H9 (cell line): ENCODE data around the gene OR56A3. TPM values are rescaled to one million over a fixed set of nuclear protein-coding genes. Genes with fewer than 3 reads are reported as not detected.

Experiments
- DNase-seq: peaks from one replicate; pipeline ENCODE4 v3.0.0-alpha.2; 2017
- H2AFZ ChIP-seq: one replicate; pipeline ENCODE4 v1.6.1; 2013; ENCODE audit warnings: mild to moderate bottlenecking, low read length, control low read depth, moderate library complexity
- H2AK5ac ChIP-seq: 2 replicates; pipeline ENCODE4 v1.6.1; 2013; ENCODE audit warnings: low read length, control low read depth, mixed read lengths; ENCODE audit not compliant: insufficient read length
- H2BK120ac ChIP-seq: one replicate; pipeline ENCODE4 v1.6.1; 2013; ENCODE audit warnings: low read depth, mild to moderate bottlenecking, low read length, control low read depth, inconsistent platforms; ENCODE audit not compliant: poor library complexity, severe bottlenecking
- H2BK12ac ChIP-seq: 2 replicates; pipeline ENCODE4 v1.6.1; 2013; ENCODE audit warnings: low read length, control low read depth, mixed read lengths, low read depth; ENCODE audit not compliant: insufficient read length
- H2BK15ac ChIP-seq: 2 replicates; pipeline ENCODE4 v1.6.1; 2013; ENCODE audit warnings: low read depth, low read length, control low read depth
- H2BK20ac ChIP-seq: one replicate; pipeline ENCODE4 v1.6.1; 2013; ENCODE audit warnings: low read depth, mild to moderate bottlenecking, low read length, control low read depth, inconsistent platforms; ENCODE audit not compliant: poor library complexity, severe bottlenecking
- H2BK5ac ChIP-seq: 2 replicates; pipeline ENCODE4 v1.6.1; 2013; ENCODE audit warnings: low read length, control low read depth, mixed read lengths; ENCODE audit not compliant: insufficient read length
- H3K14ac ChIP-seq: 2 replicates; pipeline ENCODE4 v1.6.1; 2013; ENCODE audit warnings: low read length, control low read depth; ENCODE audit not compliant: insufficient read depth
- H3K18ac ChIP-seq: 2 replicates; pipeline ENCODE4 v1.6.1; 2013; ENCODE audit warnings: low read depth, mild to moderate bottlenecking, mixed read lengths, low read length, control low read depth; ENCODE audit not compliant: insufficient read length
- H3K23ac ChIP-seq: 2 replicates; pipeline ENCODE4 v1.6.1; 2013; ENCODE audit warnings: low read length, control low read depth, mixed read lengths, low read depth; ENCODE audit not compliant: insufficient read length
- H3K23me2 ChIP-seq: 2 replicates; pipeline ENCODE4 v1.6.1; 2013; ENCODE audit warnings: low read depth, mild to moderate bottlenecking, mixed read lengths, low read length, control low read depth; ENCODE audit not compliant: insufficient read length, poor library complexity, severe bottlenecking
- H3K27ac ChIP-seq: 2 replicates; pipeline ENCODE4 v1.5.1; 2013; ENCODE audit warnings: low read length, control low read depth, mixed read lengths, low read depth; ENCODE audit not compliant: insufficient read length
- H3K27me3 ChIP-seq: 2 replicates; pipeline ENCODE4 v1.6.1; 2013; ENCODE audit warnings: low read length, control low read depth, inconsistent platforms; ENCODE audit not compliant: insufficient read depth
- H3K4ac ChIP-seq: 2 replicates; pipeline ENCODE4 v1.6.1; 2013; ENCODE audit warnings: low read depth, mild to moderate bottlenecking, control low read depth, inconsistent platforms, low read length, moderate library complexity
- H3K4me1 ChIP-seq: 2 replicates; pipeline ENCODE4 v1.6.1; 2013; ENCODE audit warnings: low read length, control low read depth, inconsistent platforms; ENCODE audit not compliant: insufficient read depth
- H3K4me2 ChIP-seq: 2 replicates; pipeline ENCODE4 v1.6.1; 2013; ENCODE audit warnings: low read length, control low read depth, mixed read lengths; ENCODE audit not compliant: insufficient read length, insufficient read depth
- H3K56ac ChIP-seq: 2 replicates; pipeline ENCODE4 v1.6.1; 2013; ENCODE audit warnings: low read depth, mild to moderate bottlenecking, mixed read lengths, low read length, control low read depth; ENCODE audit not compliant: insufficient read length
- H3K79me1 ChIP-seq: 2 replicates; pipeline ENCODE4 v1.6.1; 2013; ENCODE audit warnings: low read depth, mild to moderate bottlenecking, moderate library complexity, low read length, control low read depth, inconsistent platforms; ENCODE audit not compliant: insufficient read depth, poor library complexity, severe bottlenecking
- H3K79me2 ChIP-seq: 2 replicates; pipeline ENCODE4 v1.6.1; 2013; ENCODE audit warnings: low read length, control low read depth, inconsistent platforms; ENCODE audit not compliant: insufficient read depth
- H3K9ac ChIP-seq: 2 replicates; pipeline ENCODE4 v1.6.1; 2013; ENCODE audit warnings: low read length, control low read depth, mixed read lengths; ENCODE audit not compliant: insufficient read length; ENCODE audit errors: extremely low read depth
- H3K9me3 ChIP-seq: one replicate; pipeline ENCODE4 v1.6.1; 2013; ENCODE audit warnings: low read depth, low read length, inconsistent platforms; ENCODE audit not compliant: control insufficient read depth
- H3T11ph ChIP-seq: one replicate; pipeline ENCODE4 v1.6.1; 2013; ENCODE audit warnings: mild to moderate bottlenecking, low read length, control low read depth, inconsistent platforms
- H4K20me1 ChIP-seq: one replicate; pipeline ENCODE4 v1.6.1; 2013; ENCODE audit not compliant: control insufficient read depth, insufficient read length, insufficient read depth
- H4K5ac ChIP-seq: 2 replicates; pipeline ENCODE4 v1.6.1; 2013; ENCODE audit warnings: low read depth, mild to moderate bottlenecking, mixed read lengths, low read length, control low read depth; ENCODE audit not compliant: insufficient read length
- H4K8ac ChIP-seq: replicated peaks from 2 replicates; pipeline ENCODE4 v1.6.1; 2013; ENCODE audit warnings: low read length, control low read depth, mixed read lengths, low read depth; ENCODE audit not compliant: insufficient read length
- H4K91ac ChIP-seq: 2 replicates; pipeline ENCODE4 v1.6.1; 2013; ENCODE audit warnings: low read depth, mild to moderate bottlenecking, moderate library complexity, mixed read lengths, low read length, control low read depth; ENCODE audit not compliant: insufficient read length
- H3K27ac Mint-ChIP-seq, 3 experiments: 2 replicates in 2 of 3; 3 replicates in 1 of 3; pipeline ENCODE4 v1.8.0; 2020 to 2021; ENCODE audit warnings: mixed read lengths in 3 of 3, mild to moderate bottlenecking in 1 of 3, moderate library complexity in 1 of 3
- H3K27me3 Mint-ChIP-seq: 2 replicates; pipeline ENCODE4 v1.8.0; 2021; ENCODE audit warnings: low read depth, mild to moderate bottlenecking, moderate library complexity, mixed read lengths
- H3K36me3 Mint-ChIP-seq, 3 experiments: 2 replicates in 2 of 3; 3 replicates in 1 of 3; pipeline ENCODE4 v1.8.0; 2020 to 2021; ENCODE audit warnings: low read depth in 3 of 3, mixed read lengths in 3 of 3; ENCODE audit not compliant: insufficient read depth in 1 of 3
- H3K4me1 Mint-ChIP-seq, 2 experiments: 2 replicates each; pipeline ENCODE4 v1.8.0; 2020; ENCODE audit warnings: mixed read lengths in 2 of 2
- H3K4me3 Mint-ChIP-seq, 2 experiments: 2 replicates in 1 of 2; 3 replicates in 1 of 2; pipeline ENCODE4 v1.8.0; 2020 to 2021; ENCODE audit warnings: mild to moderate bottlenecking in 2 of 2, mixed read lengths in 2 of 2, moderate library complexity in 1 of 2
- H3K9me3 Mint-ChIP-seq, 2 experiments: 2 replicates in 1 of 2; 3 replicates in 1 of 2; pipeline ENCODE4 v1.8.0; 2020; ENCODE audit warnings: mild to moderate bottlenecking in 2 of 2, mixed read lengths in 2 of 2, moderate library complexity in 1 of 2
- WGBS: extraction: QIAGEN DNeasy Blood & Tissue Kit; methylation state at CpG from one replicate; pipeline ENCODE4 v1.1.7; 2013; ENCODE audit warnings: missing lambda C conversion rate, low lambda C conversion rate, mixed read lengths; ENCODE audit not compliant: insufficient read length; ENCODE audit errors: extremely low coverage; 5-methylcytosine and 5-hydroxymethylcytosine counted together
- total RNA-seq: library from RNA; stranded (reverse); gene quantifications from 2 replicates; pipeline ENCODE4 v1.2.1, GENCODE V29; 2021
- TF ChIP-seq, protein P1 (sequence below): fragments of 200-600 bp; sonication (generic); conservative IDR thresholded peaks from 3 replicates; pipeline ENCODE4 v1.8.0; 2021; ENCODE audit warnings: antibody characterized with exemption, mild to moderate bottlenecking

OR56A3 gene
- total RNA-seq, 1 experiment from 2014 or later: not detected

- Histone ChIP-seq H3K9ac (no peak overlapping the region), H3K4me1 (no peaks in the 10 kb centered on the region)
- H3K9me3 Mint-ChIP-seq: peaks cover 35 to 42% of the 10 kb centered on the region in 2 experiments
Observed at GRCh38 chr11:5930614-5931013, 11.4 kb upstream of the OR56A3 start.

More at GRCh38 chr11:5930614-5931013, 11.4 kb upstream of the OR56A3 start:
- no peak overlapping the region for H3T11ph ChIP-seq
- H3K23ac ChIP-seq: no peak overlapping the region
- Mint-ChIP-seq H3K4me3 (no peak overlapping the region), H3K27me3 (peaks cover 1% of the 10 kb centered on the region), H3K36me3 (peaks cover 16 to 38% (median 20%) of the 10 kb centered on the region in 3 experiments), H3K27ac (no peak overlapping the region), H3K4me1 (no peaks in the 10 kb centered on the region)
- no peak overlapping the region for H4K8ac ChIP-seq
- H2BK12ac ChIP-seq: no peak overlapping the region
- WGBS: no CpG with 5 or more reads among the region's 19 CpGs
- no peak overlapping the region for H3K18ac ChIP-seq
- no peak overlapping the region for H3K4me2 ChIP-seq
- H4K20me1 ChIP-seq: no peaks in the 10 kb centered on the region
- H3K27ac ChIP-seq: no peak overlapping the region
- no peaks in the 10 kb centered on the region for H3K27me3 ChIP-seq
- no peaks in the 10 kb centered on the region for H3K79me1 ChIP-seq
- no peak overlapping the region for H2BK120ac ChIP-seq
- H3K4ac ChIP-seq: no peak overlapping the region
- H2AK5ac ChIP-seq: no peak overlapping the region
- H3K23me2 ChIP-seq: peaks cover 2% of the 10 kb centered on the region
- H3K14ac ChIP-seq: no peak overlapping the region
- no peak overlapping the region for H2AFZ ChIP-seq
- TF ChIP-seq, protein P1, sequence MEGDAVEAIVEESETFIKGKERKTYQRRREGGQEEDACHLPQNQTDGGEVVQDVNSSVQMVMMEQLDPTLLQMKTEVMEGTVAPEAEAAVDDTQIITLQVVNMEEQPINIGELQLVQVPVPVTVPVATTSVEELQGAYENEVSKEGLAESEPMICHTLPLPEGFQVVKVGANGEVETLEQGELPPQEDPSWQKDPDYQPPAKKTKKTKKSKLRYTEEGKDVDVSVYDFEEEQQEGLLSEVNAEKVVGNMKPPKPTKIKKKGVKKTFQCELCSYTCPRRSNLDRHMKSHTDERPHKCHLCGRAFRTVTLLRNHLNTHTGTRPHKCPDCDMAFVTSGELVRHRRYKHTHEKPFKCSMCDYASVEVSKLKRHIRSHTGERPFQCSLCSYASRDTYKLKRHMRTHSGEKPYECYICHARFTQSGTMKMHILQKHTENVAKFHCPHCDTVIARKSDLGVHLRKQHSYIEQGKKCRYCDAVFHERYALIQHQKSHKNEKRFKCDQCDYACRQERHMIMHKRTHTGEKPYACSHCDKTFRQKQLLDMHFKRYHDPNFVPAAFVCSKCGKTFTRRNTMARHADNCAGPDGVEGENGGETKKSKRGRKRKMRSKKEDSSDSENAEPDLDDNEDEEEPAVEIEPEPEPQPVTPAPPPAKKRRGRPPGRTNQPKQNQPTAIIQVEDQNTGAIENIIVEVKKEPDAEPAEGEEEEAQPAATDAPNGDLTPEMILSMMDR: no peak
- no peak overlapping the region for H4K91ac ChIP-seq
- no peak overlapping the region for H2BK15ac ChIP-seq
- H2BK20ac ChIP-seq: no peak overlapping the region
- no peaks in the 10 kb centered on the region for H3K79me2 ChIP-seq
- no peaks in the 10 kb centered on the region for H3K9me3 ChIP-seq
- no peak overlapping the region for H3K56ac ChIP-seq
- no peak overlapping the region for H2BK5ac ChIP-seq
- H4K5ac ChIP-seq: no peak overlapping the region
- DNase-seq: no peak
